CD4-positive, alpha-beta T cell treated with Interleukin-6 for 4 hours (primary cell): ENCODE data around the gene SLC6A19.

ENCODE experiments used
- DNase-seq: peaks from one replicate; pipeline ENCODE4 v3.0.0-alpha.2; 2020; ENCODE audit warnings: mixed read lengths

The SLC6A19 gene

DNA sequence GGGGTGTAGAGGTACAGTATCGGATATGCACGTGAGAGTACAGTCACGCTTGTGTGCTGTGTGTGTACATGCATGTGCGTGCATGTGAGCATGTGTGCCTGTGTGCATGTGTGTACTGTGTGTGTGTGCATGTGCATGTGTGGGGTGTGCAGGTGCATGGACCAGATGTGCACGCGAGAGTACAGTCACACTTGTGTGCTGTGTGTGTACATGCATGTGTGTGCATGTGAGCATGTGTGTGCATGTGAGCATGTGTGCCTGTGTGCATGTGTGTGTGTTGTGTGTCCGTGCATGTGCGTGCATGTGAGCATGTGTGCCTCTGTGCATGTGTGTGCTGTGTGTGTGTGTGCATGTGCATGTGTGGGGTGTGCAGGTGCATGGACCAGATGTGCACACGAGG, 10.3 kb downstream of the SLC6A19 start:
- DNase-seq = no peak

DNA sequence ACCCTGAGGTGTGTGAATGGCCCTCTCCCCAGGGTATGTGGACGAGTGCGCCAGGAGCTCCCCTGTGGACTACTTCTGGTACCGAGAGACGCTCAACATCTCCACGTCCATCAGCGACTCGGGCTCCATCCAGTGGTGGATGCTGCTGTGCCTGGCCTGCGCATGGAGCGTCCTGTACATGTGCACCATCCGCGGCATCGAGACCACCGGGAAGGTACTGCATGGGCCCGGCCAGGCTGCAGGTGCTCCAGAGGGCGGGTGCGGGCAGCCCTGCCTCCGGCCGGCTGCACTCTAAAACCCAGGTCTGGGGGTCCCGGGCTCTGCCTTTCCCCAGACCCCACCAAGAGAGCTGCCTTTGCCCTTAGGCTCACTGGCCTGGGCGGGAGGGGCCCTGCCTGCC, 10.9 kb downstream of the SLC6A19 start:
- DNase-seq = no peak

DNA sequence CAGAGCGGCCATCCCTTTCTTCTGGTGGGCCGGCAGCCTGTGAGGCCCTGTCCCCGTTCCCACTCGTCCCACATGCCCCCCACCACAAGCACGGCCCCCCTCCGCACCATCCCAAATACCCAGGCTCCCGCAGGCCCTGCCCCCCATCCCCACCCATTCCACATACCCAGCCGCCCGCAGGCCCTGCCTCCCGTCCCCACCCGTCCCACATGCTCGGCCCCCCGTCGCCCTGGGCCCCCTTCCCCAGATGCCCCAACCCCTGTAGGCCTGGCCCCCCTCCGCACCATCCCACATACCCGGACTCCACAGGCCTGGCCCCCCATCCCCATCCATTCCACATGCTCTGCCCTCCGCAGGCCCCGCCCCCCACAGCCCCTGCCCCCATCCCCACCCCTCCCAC, 11.5 kb downstream of the SLC6A19 start:
- DNase-seq = no peak

DNA sequence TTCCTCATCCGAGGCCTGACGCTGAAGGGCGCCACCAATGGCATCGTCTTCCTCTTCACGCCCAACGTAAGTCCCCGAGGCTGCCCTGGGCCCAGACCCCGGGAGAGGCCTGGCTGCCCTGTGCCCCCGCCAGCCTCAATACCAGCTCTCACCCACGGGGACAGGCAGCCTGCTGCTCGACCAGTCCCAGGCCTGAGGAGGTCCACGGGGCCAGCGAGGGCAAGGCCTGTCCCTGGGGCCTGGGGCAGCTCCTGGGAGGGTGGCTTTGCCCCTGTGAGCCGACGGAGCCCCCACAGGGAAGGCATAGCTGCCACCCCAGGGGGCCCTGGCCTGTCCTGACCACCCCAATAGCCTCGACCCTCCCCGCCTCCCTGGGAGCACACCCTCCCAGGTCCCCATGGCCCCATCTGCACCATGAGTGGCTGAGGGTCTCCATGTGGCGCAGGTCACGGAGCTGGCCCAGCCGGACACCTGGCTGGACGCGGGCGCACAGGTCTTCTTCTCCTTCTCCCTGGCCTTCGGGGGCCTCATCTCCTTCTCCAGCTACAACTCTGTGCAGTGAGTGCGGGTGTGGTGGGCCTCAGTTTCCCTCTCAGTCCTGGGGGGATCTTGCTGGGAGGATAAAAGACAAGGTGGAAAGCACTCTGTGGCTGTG, 12.2 kb downstream of the SLC6A19 start:
- DNase-seq = no peak

DNA sequence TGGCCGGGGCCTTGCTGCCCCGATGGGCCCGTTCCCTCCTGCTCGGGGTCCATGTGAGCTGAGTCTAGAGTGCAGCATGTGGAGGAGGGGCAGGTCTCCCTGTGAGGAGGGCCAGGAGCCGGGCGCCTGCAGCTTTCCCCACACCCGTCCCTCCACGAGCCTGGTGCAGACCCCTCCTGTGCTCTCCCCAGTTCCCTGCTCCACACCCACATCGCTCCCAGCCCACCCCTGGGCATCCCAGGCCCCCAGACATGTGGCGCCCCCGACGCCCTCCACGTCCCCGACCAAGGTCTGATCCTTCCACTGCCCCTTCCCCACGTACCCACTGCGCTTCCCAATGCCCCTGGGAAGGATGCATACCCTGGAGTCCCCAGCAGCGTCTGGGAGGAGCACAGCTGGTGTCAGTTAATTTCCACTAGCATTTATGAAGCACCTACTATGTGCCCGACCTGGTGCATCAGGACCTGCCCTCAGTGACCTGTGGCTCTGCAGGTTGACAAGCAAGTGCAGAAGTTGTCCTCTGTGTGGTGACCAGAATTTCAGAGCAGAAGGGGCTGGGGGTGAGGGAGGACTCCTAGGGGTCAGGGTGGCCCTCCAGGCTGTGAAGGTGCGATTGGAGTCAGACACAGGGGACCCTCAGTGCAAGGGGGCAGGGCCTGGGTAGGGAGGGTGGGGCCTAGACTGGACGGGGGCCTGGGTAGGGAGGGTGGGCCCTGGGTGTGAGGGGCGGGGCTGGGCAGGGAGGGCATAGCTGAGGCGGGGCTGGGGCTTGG, 13.0 kb downstream of the SLC6A19 start:
- no peak for DNase-seq

DNA sequence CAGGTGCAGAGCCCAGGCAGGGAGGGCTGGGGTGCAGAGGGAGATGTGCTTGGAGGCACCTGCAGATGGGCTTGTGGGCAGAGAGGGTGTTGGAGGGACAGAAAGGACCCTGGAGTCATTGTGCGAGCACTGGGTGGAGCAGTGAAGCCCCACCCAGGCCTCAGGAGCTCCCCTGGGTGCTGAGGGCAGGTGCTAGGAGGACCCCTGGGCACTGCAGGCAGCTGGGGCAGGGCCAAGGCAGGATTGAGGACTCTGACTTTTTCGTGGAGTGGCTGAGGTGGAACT, 13.5 kb downstream of the SLC6A19 start:
- DNase-seq = no peak

DNA sequence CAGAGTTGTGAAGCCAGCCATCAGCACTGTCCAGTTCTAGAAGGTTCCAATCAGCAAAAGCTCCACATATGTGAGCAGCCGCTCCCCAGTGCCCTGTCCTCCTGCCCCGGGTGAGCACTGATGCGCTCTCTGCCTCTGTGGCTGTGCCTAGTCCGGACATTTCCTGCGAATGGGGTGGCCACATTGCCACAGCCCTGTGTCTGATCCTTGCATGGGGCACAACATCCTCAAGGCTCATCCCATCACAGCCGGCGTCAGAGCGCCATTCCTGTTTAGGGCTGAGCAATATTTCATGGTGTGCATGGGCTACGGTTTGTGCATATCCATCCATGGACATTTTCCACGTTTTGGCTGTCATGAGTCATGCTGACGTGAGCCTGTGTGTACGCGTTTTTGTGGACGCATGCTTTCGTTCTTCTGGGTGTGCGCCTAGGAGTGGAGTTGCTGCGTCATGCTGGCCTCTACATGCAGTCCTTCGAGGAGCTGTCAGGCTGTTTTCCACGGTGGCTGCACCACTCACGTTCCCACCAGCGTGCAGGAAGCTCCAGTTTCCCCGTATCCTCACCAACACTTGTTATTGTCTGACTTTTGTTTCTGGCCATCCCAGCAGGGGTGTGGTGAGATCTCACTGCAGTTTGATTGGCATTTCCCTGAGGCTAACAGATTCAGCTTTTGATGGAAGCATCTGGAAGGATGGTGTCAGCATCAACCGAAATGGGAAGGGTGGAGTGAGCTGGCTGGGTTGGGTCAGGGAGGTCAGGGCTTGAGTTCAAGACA, 14.1 kb downstream of the SLC6A19 start:
- no peak for DNase-seq

DNA sequence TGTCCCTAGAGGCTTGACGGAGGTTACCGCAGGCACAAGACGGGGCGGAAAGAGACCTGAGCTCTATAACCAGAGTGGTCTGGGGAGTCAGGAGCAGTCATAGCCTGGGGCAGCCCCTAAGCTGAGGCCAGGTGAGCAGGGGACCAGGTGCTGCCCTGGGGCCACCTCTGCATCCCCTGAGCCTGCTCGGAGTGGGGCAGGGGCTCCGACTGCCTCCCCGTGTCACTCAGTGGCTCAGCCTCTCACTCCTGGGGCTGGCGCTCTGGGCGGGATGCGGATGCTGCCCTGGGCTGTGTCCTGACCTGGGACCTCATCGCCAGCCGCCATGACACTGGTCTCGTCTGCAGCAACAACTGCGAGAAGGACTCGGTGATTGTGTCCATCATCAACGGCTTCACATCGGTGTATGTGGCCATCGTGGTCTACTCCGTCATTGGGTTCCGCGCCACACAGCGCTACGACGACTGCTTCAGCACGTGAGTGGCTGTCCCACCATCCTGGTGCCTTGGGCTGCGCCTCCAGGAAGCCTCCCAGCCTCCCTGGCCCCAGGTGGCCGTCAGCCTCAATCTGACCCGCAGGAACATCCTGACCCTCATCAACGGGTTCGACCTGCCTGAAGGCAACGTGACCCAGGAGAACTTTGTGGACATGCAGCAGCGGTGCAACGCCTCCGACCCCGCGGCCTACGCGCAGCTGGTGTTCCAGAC, 15.0 kb downstream of the SLC6A19 start:
- DNase-seq = no peak

DNA sequence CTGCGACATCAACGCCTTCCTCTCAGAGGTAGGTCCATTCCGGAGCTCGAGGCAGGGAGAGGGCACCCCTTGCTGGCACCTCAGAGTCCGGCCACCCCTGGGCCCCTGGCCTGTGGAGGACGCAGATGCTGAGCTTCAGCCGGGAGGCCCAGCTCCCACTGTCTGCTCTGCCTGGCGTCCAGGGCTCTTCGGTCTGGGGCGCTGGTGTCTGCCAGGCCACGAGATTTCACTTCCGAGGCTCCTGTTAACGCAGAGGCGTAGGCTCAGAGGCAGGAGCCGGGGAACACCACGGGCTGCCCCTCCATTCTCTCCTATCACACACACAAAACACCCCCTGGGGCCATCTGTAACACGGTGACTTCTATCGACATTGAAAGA, 15.5 kb downstream of the SLC6A19 start:
- DNase-seq = no peak

DNA sequence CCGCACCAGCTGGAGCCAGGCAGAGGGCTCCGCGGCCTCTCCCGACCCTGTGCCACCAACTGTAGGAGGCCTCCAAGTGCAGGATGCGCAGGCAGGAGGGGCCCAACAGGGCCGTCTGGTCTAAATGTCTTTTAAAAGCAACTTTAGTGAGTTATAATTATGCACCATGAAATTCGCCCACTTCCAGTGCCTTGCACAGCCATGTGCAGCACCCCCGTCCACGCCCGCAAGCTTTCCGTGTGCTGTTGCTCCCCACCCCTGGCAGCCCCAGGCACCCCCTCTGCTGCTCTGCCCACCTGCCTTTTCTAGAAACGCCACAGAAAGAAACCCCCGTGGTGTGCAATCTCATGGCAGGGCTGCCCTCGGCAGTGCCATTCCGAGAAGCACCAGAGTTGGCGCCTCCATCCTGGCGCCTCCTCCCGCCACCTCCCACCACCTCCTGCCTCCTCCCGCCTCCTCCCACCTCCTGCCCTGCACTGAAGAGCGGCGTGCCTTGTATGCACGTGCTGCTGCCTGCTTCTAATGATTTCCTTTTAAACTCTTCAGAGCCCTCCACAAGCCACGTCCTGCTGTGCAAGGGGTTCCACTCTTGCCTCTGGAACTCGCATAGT, 16.3 kb downstream of the SLC6A19 start:
- DNase-seq = no peak

DNA sequence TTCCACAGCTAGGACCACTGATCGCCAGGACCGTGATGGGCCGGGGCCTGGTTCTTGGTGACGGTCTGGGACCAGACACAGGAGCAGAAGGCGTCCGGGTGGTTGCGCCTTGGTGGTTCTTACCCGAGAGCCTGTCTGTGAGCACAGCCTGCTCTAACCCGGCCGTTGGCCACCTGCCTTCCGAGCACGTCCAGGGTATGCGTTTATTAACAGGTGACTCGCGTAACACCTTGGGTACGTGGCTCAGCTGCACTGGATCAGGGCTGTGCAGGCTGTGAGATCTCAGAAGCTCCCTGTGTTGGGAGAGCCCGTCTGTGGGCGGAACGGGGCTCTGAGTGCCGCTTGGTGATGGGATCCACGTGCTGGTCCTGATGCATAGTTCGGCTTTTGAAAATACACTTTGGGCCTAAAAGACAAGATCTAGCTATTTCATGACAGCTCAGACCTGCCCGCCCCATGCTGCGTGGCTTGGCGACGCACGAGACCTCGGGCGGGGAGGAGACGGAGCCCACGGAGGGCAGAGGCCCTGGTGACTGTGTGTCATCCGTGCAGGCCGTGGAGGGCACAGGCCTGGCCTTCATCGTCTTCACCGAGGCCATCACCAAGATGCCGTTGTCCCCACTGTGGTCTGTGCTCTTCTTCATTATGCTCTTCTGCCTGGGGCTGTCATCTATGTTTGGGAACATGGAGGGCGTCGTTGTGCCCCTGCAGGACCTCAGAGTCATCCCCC, 17.1 kb downstream of the SLC6A19 start:
- DNase-seq = no peak

DNA sequence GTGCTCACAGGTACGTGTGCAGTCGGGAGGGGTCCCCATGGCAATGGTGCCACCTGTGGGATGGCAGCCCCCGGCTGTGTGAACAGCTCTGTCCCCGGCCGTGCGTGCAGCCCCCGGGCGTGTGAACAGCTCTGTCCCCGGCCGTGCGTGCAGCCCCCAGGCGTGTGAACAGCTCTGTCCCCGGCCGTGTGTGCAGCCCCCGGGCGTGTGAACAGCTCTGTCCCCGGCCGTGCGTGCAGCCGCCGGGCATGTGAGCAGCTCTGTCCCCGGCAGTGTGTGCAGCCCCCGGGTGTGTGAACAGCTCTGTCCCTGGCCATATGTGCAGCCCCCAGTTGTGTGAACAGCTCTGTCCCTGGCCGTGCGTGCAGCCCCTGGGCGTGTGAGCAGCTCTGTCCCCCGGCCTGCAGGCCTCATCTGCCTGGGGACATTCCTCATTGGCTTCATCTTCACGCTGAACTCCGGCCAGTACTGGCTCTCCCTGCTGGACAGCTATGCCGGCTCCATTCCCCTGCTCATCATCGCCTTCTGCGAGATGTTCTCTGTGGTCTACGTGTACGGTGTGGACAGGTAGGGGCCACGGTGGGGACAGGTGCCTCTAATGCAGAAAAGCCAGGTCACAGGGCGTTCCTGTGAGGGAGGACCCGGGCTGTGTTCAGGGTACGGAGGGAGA, 17.8 kb downstream of the SLC6A19 start:
- DNase-seq = no peak

DNA sequence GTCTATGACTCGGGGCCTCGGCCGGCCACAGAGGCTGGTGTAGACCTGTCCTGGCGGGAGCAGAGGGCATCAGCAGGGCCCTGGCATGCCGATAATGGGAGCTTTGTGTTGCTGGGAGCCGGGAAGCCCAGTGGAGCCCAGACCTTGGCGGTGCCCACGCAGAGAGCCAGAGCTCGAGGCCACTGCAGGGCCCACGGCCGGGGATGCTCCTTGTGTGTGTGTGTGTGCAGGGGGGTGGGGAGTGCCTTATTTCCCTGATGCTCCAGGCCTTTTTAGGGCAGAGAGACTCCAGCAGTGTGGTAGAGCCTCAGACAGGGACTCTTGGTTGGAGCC, 18.3 kb downstream of the SLC6A19 start:
- no peak for DNase-seq

DNA sequence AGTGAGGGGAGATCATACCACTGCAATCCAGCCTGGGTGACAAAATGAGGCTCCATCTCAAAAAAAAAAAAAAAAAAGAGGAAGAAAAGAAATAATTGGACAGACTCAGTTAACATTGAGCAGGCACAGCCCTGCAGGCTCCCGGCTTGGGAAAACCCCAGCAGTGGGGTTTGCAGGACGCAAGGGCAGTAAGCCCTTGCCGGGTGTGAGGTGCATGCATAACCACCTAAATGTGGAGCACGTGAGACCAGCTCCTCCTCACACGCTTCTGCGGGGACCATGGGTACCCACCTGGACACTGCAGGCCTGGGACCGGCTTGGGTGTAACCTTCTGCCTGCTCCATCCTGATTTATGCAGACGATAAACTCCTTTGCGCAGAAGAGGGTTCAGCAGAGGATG, 19.0 kb downstream of the SLC6A19 start:
- no peak for DNase-seq

DNA sequence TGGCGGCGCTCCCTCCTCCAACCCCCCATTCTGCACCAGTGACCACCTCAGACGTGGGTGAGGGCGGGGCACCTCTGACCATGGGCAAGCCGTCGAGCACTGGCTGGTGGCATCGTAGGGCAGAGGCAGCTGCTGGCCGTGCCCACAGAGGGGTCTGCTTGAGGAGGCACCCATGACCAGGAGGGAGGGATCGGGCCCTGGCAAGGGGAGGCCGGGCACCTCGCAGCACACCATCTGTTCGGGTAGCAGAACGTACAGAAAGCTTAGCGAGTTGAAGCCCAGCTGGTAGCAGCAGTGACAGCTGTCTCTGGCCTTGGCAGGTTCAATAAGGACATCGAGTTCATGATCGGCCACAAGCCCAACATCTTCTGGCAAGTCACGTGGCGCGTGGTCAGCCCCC, 19.4 kb downstream of the SLC6A19 start:
- DNase-seq = no peak

DNA sequence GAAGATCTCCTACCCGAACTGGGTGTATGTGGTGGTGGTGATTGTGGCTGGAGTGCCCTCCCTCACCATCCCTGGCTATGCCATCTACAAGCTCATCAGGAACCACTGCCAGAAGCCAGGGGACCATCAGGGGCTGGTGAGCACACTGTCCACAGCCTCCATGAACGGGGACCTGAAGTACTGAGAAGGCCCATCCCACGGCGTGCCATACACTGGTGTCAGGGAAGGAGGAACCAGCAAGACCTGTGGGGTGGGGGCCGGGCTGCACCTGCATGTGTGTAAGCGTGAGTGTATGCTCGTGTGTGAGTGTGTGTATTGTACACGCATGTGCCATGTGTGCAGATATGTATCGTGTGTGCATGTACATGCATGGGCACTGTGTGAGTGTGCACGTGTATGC, 20.3 kb downstream of the SLC6A19 start:
- no peak for DNase-seq

DNA sequence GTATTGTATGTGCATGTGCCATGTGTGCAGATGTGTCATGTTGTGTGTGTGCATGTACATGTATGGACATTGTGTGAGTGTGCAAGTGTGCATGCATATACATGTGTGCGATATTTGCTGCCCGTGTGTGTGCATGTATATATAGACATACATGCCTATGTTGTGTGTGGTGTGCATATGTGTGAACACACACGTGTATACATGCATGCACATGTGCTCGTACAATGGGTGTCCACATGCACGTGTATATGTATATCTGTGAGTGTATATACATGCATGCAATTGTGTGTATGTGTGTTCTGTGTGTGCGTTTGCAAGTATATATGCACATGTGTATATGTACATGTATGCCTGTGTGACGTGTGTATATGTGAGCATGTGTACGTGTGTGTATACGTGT, 20.8 kb downstream of the SLC6A19 start:
- DNase-seq = no peak

DNA sequence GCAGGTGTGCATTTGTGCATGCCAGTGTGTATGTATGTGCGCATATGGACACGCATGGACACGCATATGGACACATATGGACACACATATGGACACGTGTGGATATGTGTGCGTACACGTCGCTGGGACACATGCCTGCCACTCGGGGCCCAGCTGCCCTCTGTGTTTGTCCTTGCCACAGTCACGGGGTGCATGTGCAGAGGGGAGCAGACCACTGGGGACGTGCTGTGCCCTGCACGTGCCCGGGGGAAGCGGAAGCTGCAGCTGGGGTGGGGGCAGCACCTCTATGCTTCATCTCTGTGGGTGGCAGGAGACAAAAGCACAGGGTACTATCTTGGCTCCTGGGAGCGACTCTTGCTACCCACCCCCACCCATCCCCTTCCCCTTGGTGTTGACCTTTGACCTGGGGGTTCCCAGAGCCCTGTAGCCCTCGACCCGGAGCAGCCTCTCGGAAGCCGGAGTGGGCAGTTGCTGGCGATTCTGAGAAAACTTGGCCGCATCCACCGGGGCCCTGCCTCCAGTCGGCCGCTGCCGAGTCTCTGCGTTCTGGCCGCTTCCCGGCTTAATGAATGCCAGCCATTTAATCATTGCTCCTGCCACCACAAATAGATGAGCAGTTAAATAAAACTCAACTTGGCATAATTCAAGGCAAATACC, 21.4 kb downstream of the SLC6A19 start:
- DNase-seq = no peak

DNA sequence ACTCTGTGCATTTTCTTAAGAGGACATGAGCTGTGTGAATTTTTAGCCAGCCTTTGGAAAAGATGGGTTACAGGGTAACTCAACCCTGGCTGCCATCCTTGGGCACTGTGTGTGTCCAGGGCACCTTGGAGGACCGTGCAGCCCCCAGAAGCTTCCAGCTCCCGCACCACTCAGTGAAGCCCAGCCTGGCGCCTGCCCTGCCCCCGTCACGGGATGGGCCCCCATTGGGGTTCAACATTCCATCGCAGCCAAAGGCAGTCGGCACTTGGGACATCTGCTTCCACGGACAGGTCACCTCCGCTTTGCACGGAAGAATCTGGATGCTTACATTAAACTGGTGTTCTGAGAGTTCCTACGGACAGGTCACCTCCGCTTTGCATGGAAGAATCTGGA, 21.9 kb downstream of the SLC6A19 start:
- DNase-seq = no peak

DNA sequence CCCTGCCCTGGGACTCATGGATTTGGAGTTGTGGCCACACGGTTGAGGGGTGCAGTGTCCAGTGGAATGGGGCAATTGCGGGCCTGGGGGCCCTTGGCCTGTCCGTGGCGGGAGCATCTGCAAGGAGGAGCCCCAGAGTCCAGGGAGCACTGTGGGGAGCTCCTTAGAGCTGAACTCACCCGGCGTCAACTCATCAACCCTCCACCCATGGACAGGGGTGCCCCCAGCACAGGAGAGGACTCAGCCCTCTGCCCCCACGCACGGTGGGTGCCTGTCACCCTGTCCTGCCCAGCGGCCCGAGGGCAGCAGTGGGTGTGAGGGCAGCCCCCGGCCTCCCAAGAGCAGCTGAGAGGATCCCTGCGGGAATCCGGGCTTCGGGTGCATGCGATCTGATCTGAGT, 23.2 kb downstream of the SLC6A19 start:
- no peak for DNase-seq

DNA sequence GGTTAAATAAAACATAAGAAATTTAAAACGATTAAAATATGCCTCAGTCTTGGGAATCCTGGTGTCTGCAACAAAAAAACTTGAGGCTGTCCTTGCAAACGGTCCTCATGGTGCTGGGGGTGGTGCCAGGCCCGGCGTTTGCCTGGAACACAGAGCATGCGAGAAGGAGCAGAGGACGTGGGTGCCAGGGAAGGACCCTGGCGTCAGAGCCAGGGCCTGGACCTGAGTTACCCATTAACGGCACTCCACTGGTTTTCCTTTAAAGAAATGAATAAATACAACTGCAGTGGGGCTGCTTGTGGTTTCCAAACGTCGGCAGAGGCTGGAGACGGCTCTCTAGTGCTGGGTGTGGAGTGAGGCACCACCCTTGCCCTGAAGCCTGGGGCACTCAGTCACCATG, 23.7 kb downstream of the SLC6A19 start, which contains the start of gene SLC6A18:
Gene SLC6A18, plus strand, starts transcription at position 301 of the 400 bp plus-strand sequence. Its CDS starts 97 bp downstream, at position 398.
- DNase-seq = no peak
